Dedifferentiated amniotic fluid mesenchymal stem cell (primary cell): ENCODE results near the gene MAML3.

ENCODE experiments used
- DNase-seq: peaks from one replicate; pipeline ENCODE4 v3.0.0-alpha.2; 2016; ENCODE audit errors: extremely low spot score

The MAML3 gene

DNA sequence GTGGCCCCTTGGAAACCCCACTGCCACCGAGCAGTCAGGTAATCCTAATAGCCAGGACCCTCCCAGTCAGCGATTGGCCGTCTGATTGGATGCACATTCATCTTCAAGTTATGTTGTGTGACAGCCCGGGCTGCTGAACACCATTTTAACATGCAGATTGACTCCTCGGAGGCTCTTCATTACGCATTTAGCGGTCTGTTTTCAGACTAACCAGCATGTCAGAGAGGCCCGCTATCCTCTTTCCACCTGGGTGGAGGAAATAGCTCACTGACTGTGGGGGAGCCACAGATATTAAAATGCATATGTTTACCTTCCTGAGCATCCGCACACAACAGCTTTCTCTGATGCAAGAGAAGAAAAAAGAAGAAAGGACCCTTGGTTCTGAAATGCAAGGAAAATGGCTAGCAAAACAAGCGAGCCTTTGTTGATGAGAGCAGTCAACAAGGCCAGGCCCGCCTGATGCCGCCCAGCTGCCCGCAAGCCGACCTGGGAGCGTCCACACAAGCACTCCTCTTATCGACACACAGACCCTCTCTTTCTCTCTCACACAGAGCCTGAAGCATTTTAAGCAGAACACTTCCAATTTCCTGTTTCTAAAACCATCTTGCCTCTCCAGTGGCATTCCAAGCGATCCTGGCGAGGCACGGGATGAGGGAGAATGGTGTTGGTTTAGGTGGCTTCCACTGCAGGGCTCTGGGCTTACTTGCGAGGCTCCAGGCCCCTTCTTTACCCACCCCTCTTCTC is 370.1 kb downstream of the MAML3 start:
- DNase-seq, result no peak

DNA sequence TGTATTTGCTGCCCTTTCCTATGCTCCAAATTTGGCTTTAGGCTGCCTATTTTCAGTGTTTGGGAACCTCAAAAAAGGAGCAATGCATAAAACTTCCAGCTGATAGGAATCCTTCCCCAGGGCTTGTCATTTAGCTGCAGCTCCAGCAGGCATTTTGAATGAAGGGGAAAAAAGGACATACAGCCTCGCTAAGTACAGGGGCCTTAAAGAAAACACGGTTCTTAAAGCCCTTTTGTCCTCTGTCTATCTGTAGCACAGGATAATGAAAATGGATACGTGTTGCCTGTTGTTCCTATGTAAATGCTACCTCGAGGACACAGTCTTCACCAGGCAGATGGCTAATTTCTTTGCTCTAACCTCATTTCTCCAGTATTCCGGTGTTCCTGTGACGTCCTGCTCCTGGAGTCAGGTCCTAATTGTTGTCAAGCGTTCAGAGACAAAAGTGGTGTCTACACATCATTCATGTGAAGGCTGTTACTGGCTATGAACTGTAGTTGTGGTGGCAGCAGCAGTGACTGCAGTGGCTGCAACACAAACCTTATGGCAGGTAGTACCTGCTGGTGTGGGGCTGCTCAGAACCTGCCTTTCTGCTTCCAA is 371.0 kb downstream of the MAML3 start:
- no peak for DNase-seq

DNA sequence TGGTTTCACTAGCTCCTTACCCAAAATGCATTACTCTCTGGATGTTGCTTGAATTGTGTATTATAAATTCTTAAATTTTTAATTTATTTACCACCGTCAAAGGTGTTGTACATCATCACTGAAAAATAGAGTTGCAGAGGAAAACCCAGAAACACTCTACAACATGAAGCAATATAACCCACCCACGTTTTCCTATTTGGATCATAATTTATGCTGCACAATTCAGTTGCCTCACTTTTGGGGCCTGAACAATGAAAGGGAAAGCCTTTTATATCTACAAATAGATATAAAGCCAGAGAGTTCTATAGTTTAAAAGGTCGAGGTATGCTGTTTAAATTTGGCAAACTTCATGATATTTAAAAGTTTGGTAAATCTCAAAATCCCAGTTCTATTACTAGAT is 372.9 kb downstream of the MAML3 start:
- DNase-seq, result no peak

DNA sequence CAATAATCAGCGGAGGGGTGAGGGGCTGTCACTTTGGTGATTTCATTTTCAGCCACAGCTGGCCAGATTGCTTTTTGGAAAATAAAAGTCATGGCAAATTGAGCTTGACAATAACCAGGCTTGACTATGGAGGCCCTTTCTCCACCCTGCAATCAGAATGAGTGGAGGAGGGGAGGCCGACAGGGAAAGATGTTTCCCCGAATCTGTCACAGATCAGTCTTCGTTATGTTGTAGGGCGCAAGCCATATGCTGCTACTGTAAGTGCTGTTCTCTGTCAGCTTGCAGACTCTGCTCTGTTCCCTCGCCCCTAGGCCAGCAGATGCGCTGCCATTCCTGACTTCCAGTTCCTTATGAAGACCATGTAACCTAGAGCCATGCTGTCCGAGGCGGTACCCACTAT is 374.3 kb downstream of the MAML3 start:
- no peak for DNase-seq

GRCh38 chr4:139777757-139778156 is 376.2 kb downstream of the MAML3 start:
- no peak for DNase-seq

GRCh38 chr4:139776235-139776634 is 377.7 kb downstream of the MAML3 start:
- no peak for DNase-seq

- no peak for DNase-seq
These were observed 379.1 kb downstream of the MAML3 start for GRCh38 chr4:139774759-139775487.

DNA sequence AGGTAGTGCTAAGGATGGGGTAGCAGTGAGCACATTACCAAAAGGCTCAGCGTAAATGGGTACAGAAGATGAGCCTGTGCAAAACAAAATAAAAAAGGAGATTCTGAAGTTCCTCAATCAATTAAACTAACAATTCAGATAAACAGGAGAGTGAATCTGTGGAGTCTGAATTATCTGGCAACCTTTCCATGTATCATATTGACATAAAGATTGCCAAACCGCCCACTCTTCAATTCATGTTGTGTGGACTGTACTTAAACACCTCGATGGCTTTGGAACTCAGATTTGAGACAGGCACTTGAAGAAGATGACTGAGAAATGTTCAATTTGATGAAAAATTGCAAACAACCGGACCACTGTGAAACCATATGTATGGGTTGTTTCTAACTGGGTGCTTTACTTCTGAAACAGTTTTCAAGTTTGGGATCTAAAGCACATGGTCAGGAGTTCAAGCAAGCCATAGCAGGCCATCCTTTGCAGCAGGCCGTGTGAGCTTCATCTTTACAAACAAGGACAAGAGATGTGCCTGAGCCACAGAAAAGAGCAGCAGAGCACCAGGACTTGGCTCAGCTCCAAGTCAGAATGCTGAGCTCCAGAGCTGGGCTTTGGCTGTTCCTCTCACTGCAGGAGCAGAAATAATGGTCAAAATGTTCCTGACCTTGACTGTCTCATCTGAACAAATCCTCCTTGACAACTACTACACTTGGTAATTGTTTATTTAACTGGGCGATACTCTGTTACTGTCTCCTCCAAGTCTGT is 380.2 kb downstream of the MAML3 start:
- no peak for DNase-seq

DNA sequence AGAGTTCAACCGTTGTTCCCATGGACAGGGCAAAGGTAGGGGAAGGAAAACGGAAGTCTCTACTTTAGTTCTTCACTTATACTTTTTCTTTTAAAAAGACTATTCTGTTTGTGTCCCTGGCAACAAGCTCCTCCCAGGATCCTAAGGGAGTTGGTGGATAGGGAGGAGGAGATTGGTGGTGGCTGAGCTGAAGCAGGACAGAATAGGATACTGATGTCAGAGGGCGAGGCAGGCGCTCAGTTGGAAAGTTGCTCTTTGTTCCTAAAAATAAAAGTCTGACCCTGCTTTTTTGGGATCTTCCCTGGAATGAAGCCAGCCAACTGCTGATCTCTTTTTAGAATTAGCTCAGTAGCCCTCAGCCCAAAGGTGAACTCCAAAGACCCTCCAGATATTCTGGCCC is 383.6 kb downstream of the MAML3 start:
- no peak for DNase-seq

GRCh38 chr4:139769364-139769763 is 384.6 kb downstream of the MAML3 start:
- no peak for DNase-seq

GRCh38 chr4:139768896-139769295 is 385.1 kb downstream of the MAML3 start:
- no peak for DNase-seq

DNA sequence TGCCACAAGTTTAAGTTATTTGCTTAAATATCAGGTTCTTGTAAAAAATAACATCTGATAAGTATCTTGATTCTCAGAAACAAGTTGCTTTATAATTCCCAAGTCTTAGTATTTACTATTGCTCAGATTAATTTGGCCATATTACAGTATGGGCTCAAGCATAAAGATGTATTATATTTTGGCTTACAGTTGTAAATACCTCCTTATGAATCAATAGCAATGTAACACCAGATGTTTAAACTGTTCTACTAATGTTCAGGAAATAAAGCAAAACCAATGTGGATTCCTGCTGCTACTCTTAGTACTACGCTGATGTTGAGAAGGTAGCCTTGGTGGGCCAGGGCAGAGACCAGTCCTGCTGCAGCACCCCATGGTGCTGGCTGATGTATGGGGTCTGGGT is 385.6 kb downstream of the MAML3 start:
- no peak for DNase-seq

DNA sequence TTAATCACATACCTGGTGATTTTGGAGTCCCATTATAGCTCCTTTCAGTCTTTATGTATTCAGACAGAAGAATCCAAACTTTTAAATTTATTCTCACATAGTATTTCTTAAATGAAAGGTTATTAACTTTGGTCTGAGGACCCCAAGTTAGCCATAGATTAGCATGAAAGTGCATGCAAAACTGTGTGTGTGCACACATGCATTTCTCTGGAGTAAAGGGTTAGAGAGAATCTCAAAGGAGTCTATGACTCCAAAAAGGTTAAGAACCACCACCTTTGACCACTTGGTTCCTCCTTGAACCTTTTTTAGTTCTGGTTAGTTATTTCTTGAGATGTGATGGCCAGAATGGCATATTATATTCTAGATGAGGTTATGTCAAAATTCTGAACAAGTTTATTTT is 386.4 kb downstream of the MAML3 start:
- no peak for DNase-seq

GRCh38 chr4:139767168-139767567 is 386.8 kb downstream of the MAML3 start:
- DNase-seq, result no peak

DNA sequence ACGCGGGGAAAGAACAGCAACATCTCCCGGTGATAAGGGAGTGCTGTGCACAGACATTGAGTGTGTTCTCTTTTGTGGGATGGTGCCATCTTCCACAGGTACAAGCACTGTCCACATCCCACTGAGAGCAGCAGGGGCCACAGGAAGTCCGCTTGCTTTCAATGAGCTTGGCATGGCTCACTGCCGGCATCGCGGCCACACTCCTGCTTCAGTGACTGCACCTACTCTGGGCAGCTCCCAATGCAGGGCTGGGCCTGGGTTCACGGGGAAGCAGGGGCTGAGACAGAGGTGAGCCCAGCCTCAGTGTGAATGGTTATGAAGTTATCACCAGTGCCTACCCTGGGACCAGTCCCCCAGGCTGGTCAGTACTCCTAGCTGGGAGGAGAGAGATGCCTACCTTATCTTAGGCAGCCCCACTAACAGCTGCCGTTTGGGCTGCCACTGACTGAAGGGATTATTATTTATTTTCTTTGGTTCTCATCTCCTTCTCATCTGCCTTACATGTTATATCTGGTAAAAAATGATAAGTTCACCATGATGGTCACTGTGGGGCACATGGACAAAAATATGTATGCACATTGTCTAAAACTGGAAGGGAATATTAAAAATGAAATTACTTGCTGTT is 389.2 kb downstream of the MAML3 start:
- no peak for DNase-seq

- DNase-seq, result no peak
These were observed 389.8 kb downstream of the MAML3 start for GRCh38 chr4:139764182-139764581.

GRCh38 chr4:139763672-139764071 is 390.3 kb downstream of the MAML3 start:
- DNase-seq, result no peak

DNA sequence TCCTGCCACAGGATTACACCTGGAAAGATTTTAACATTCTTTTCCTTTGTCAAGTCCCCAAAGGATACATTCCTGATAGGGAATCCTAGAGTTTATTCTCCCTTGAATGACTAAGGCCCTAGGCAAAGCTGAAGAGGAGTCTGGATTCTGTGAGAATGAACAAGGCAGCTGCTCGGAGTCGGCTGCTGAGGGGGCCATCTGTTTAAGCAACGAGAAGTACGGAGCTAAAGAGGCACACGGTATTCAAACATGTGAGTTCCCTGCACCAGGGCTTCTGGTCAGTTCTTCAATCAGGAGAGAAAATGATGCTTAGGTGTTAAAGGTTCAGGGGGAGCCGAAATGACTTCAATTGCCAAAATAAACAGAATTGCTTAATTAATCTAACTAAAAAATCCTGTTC is 390.8 kb downstream of the MAML3 start:
- DNase-seq, result no peak

GRCh38 chr4:139762720-139763119 is 391.3 kb downstream of the MAML3 start:
- no peak for DNase-seq

DNA sequence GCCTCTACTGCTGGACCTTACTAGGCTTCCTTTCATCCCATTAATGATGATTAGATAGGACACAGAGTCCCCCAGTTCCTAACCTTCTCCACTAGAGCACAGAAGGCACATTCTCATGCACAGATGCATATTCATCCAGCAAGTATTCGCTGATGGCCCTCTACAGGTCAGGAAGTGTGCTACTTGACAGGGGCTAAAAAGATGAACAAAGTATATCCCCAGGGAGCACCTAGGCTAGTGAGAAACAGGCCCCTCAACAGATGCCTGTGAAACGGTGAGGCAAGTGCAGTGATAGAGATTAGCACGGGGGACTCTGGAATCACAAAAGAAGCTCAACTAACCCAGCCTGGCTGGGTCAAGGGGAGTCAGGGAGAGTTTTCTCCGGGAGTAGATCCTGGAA is 392.5 kb downstream of the MAML3 start:
- DNase-seq, result no peak

- no peak for DNase-seq
These were observed 393.4 kb downstream of the MAML3 start for GRCh38 chr4:139760567-139760966.

DNA sequence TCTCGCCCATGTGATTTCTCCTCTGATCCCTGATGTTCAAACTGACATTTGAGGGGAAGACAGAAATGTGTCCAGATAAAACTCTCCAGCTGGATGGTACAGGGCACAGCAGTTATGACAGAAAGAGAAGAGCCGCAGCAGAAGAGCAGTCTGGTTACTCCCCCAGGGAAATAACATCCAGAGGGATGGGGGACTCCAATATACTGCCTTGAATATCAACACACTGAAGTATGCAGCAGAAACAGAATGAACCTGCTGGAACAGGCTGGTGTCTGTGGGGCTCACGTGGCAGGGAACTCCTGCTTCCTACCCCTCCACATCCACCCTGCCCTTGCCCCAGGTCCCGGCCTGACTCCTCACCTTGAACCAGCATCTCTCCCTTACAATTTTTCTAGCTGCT is 394.9 kb downstream of the MAML3 start:
- no peak for DNase-seq
